HG03025 (cell line): ENCODE results near the gene DYSF.

ENCODE experiments used
- ATAC-seq: cut with Tn5 transposase; IDR thresholded peaks from one replicate; pipeline ENCODE4 v1.9.1; 2021; ENCODE audit warnings: mild to moderate bottlenecking, moderate library complexity; ENCODE audit not compliant: unreplicated experiment, low FRiP score

The DYSF gene

GRCh38 chr2:71596011-71596410 is 142.7 kb downstream of the DYSF start:
- no peak for ATAC-seq

- ATAC-seq, result no peak
Observed at GRCh38 chr2:71597756-71598155, 144.4 kb downstream of the DYSF start.

- no peak for ATAC-seq
Observed at GRCh38 chr2:71598526-71598925, 145.2 kb downstream of the DYSF start.

- ATAC-seq, result no peak
Observed at GRCh38 chr2:71599038-71599437, 145.7 kb downstream of the DYSF start.

- no peak for ATAC-seq
Observed at GRCh38 chr2:71599646-71600236, 146.4 kb downstream of the DYSF start.

GRCh38 chr2:71600555-71600954 is 147.2 kb downstream of the DYSF start:
- no peak for ATAC-seq

GRCh38 chr2:71601136-71602114 is 148.1 kb downstream of the DYSF start:
- ATAC-seq, result no peak

GRCh38 chr2:71602115-71602495 is 148.7 kb downstream of the DYSF start:
- no peak for ATAC-seq

- ATAC-seq, result no peak
Observed at GRCh38 chr2:71602581-71602980, 149.2 kb downstream of the DYSF start.

GRCh38 chr2:71603311-71603811 is 150.0 kb downstream of the DYSF start:
- no peak for ATAC-seq

GRCh38 chr2:71603851-71604725 is 150.7 kb downstream of the DYSF start:
- ATAC-seq, result no peak

- no peak for ATAC-seq
Observed at GRCh38 chr2:71604726-71605120, 151.4 kb downstream of the DYSF start.

GRCh38 chr2:71605173-71605641 is 151.8 kb downstream of the DYSF start:
- ATAC-seq, result no peak

- ATAC-seq, result no peak
Observed at GRCh38 chr2:71605781-71606241, 152.4 kb downstream of the DYSF start.

- no peak for ATAC-seq
Observed at GRCh38 chr2:71606244-71606643, 152.9 kb downstream of the DYSF start.

- no peak for ATAC-seq
Observed at GRCh38 chr2:71607151-71607889, 154.0 kb downstream of the DYSF start.

- ATAC-seq, result no peak
Observed at GRCh38 chr2:71608034-71608433, 154.7 kb downstream of the DYSF start.

- ATAC-seq, result no peak
Observed at GRCh38 chr2:71608441-71608840, 155.1 kb downstream of the DYSF start.

- no peak for ATAC-seq
Observed at GRCh38 chr2:71609029-71609428, 155.7 kb downstream of the DYSF start.

- no peak for ATAC-seq
Observed at GRCh38 chr2:71609441-71609840, 156.1 kb downstream of the DYSF start.
